Pancreas (tissue), 10 donors: ENCODE measurements around the gene TNPO3. TPM values are rescaled to one million over a fixed set of nuclear protein-coding genes. Genes with fewer than 3 reads are reported as not detected.

Source experiments
- ATAC-seq, 4 donors: fragments of 200-7000 bp; cut with Tn5 transposase; one replicate each; pipeline versions ENCODE4 v1.8.0 to v1.9.1; 2020; ENCODE audit warnings: mild to moderate bottlenecking in 4 of 4, moderate library complexity in 4 of 4
- DNase-seq, 6 donors: peaks; one replicate each; pipeline ENCODE4 v3.0.0-alpha.2; 2020
- FAIRE-seq: peaks from 2 replicates; lab custom pipeline; 2012; peaks lifted over from hg19 to GRCh38; lab: Jason Lieb, UNC
- H3K27ac ChIP-seq, 4 donors: fragments of 200-600 bp; sonication (generic); 1 replicate in 3 of 4; 2 replicates in 1 of 4; pipeline versions ENCODE4 v1.5.0 to v1.8.0; 2020
- H3K27me3 ChIP-seq, 4 donors: fragments of 200-600 bp; one replicate each; pipeline ENCODE4 v1.8.0; 2021
- H3K36me3 ChIP-seq, 3 donors: fragments of 200-600 bp; sonication (generic) in 1 of 3; one replicate each; pipeline versions ENCODE4 v1.5.0 to v1.8.0; 2020 to 2021
- H3K4me1 ChIP-seq, 3 donors: fragments of 200-600 bp; one replicate each; pipeline ENCODE4 v1.8.0; 2021
- H3K4me3 ChIP-seq, 4 donors: fragments of 200-600 bp; sonication (generic) in 2 of 4; one replicate each; pipeline versions ENCODE4 v1.5.0 to v1.8.0; 2020 to 2021
- H3K9me3 ChIP-seq, 4 donors: fragments of 200-600 bp; one replicate each; pipeline ENCODE4 v1.8.0; 2021
- CTCF ChIP-seq, 4 donors: fragments of 200-600 bp; sonication (generic) in 3 of 4; IDR thresholded peaks; one replicate each; pipeline versions ENCODE4 v1.5.0 to v1.8.0; 2021; ENCODE audit warnings: antibody characterized with exemption in 4 of 4
- WGBS, 2 donors: extraction: QIAGEN DNeasy Blood & Tissue Kit; methylation state at CpG; one replicate each; pipeline ENCODE4 v1.1.7; 2013; 5-methylcytosine and 5-hydroxymethylcytosine counted together
- intact Hi-C, 3 donors: fragments of 100-400 bp; cut with DNase I; formaldehyde crosslinking; loops; one replicate each; pipeline versions ENCODE4 v1.11.1 to v1.14.2; 2022
- polyA plus RNA-seq, 2 donors: library from polyadenylated mRNA; stranded (reverse); fragments of 200-250 nt; gene quantifications; one replicate each; pipeline ENCODE4 v1.2.3, GENCODE V29; 2013
- total RNA-seq, 6 donors: library from RNA; stranded (reverse); fragmentation: NEBNext Ultra II Directional in 4 of 6; extraction: Animal tissue kit (Norgen Biotek cat#: 25700) in 4 of 6; gene quantifications; one replicate each; pipeline versions ENCODE4 v1.2.1 to v1.2.4, GENCODE V29; 2021 to 2023
- donor health status: healthy with polysubstance abuse.
- donor health status: DM: no; HTN: no; CAD: no; lungs with moderate emphysema.
- donor health status: DM: no; HTN: no; CAD: no.
- donor health status: control.
- donor health status: control.
- donor health status: Bipolar disorder and iron deficiency.
- donor health status: DM: yes; HTN: yes; CAD: no.
- donor health status: DM: no; HTN: no; CAD: no.
- donor health status: DM: no; HTN: no; CAD: no.
- donor health status: DM: yes; HTN: yes; CAD: no.

TNPO3 gene
- total and polyA plus RNA-seq, 8 donors: 6.5 to 20.7 (median 14.6) TPM

GRCh38 chr7:128919241-128919640, 135.7 kb downstream of the TNPO3 start:
- no peak overlapping the region for H3K4me3 ChIP-seq
- no peaks in the 10 kb centered on the region for H3K4me1 ChIP-seq
- no peak overlapping the region for H3K27ac ChIP-seq
- ATAC-seq (no peak), FAIRE-seq (no peak), DNase-seq (peak in 1 of 6 donors; percentile 5)
- 66 to 80% methylated on average over 6 of the region's 6 CpGs for WGBS, 2 donors
- intact Hi-C loops: no loop called here
- H3K36me3 ChIP-seq: no peaks in the 10 kb centered on the region
- H3K9me3 ChIP-seq: no peaks in the 10 kb centered on the region
- TF ChIP-seq CTCF (IDR thresholded peaks at IDR 0.05): no peak
- H3K27me3 ChIP-seq: no peaks in the 10 kb centered on the region

- Histone ChIP-seq H3K27ac (no peak overlapping the region), H3K36me3 (no peaks in the 10 kb centered on the region), H3K4me3 (no peak overlapping the region), H3K27me3 (no peaks in the 10 kb centered on the region), H3K4me1 (no peaks in the 10 kb centered on the region), H3K9me3 (no peaks in the 10 kb centered on the region)
- ATAC-seq (no peak), DNase-seq (peak in 1 of 6 donors; percentile 6), FAIRE-seq (no peak)
- TF ChIP-seq CTCF (IDR thresholded peaks at IDR 0.05): no peak
- intact Hi-C loops: no loop called here
- 81 to 92% methylated on average over 7 to 8 of the region's 8 CpGs for WGBS, 2 donors
These were observed 136.8 kb downstream of the TNPO3 start for GRCh38 chr7:128918016-128918665.

GRCh38 chr7:128917122-128917521, 137.8 kb downstream of the TNPO3 start:
- H3K27ac ChIP-seq: no peak overlapping the region
- DNase-seq (peak in 1 of 6 donors; percentile 8), FAIRE-seq (no peak), ATAC-seq (no peak)
- WGBS, 2 donors: 93 to 96% methylated on average over 2 of the region's 2 CpGs
- H3K4me1 ChIP-seq: no peaks in the 10 kb centered on the region
- H3K27me3 ChIP-seq: no peaks in the 10 kb centered on the region
- H3K4me3 ChIP-seq: no peak overlapping the region
- TF ChIP-seq CTCF (IDR thresholded peaks at IDR 0.05): no peak
- H3K9me3 ChIP-seq: no peaks in the 10 kb centered on the region
- no peaks in the 10 kb centered on the region for H3K36me3 ChIP-seq
- intact Hi-C loops: no loop called here

- WGBS, 2 donors: 87 to 89% methylated on average over 7 of the region's 7 CpGs
- no peaks in the 10 kb centered on the region for H3K36me3 ChIP-seq
- DNase-seq (peak in 1 of 6 donors; percentile 5), ATAC-seq (no peak), FAIRE-seq (no peak)
- TF ChIP-seq CTCF (IDR thresholded peaks at IDR 0.05): no peak
- no peaks in the 10 kb centered on the region for H3K4me1 ChIP-seq
- H3K4me3 ChIP-seq: no peak overlapping the region
- no peaks in the 10 kb centered on the region for H3K9me3 ChIP-seq
- H3K27me3 ChIP-seq: no peaks in the 10 kb centered on the region
- H3K27ac ChIP-seq: no peak overlapping the region
- intact Hi-C loops: no loop called here
These were observed 138.3 kb downstream of the TNPO3 start for GRCh38 chr7:128916643-128916915.

- ATAC-seq (no peak), FAIRE-seq (no peak), DNase-seq (peak in 3 of 6 donors; percentile 9 to 67 (median 52))
- no peak overlapping the region for H3K4me3 ChIP-seq
- no peaks in the 10 kb centered on the region for H3K27me3 ChIP-seq
- H3K27ac ChIP-seq: no peak overlapping the region
- H3K9me3 ChIP-seq: no peaks in the 10 kb centered on the region
- WGBS, 2 donors: 29 to 35% methylated on average over 67 to 69 of the region's 69 CpGs
- no peaks in the 10 kb centered on the region for H3K4me1 ChIP-seq
- intact Hi-C loops: no loop called here
- no peak for TF ChIP-seq CTCF (IDR thresholded peaks at IDR 0.05)
- H3K36me3 ChIP-seq: no peaks in the 10 kb centered on the region
These were observed 138.9 kb downstream of the TNPO3 start for GRCh38 chr7:128915841-128916642.
